Mesenchymal stem cell (in vitro differentiated cells and primary cell): Measurements from ENCODE around the gene AUTS2.

ENCODE experiments used
- DNase-seq: peaks from one replicate; pipeline ENCODE4 v3.0.0-alpha.2; 2013
- H2AFZ ChIP-seq: one replicate; pipeline ENCODE4 v1.6.1; 2013; ENCODE audit warnings: low read depth, mild to moderate bottlenecking, control low read depth, inconsistent platforms, low read length, moderate library complexity
- H2AK5ac ChIP-seq: 2 replicates; pipeline ENCODE4 v1.6.1; 2013; ENCODE audit warnings: low read length, moderate library complexity, mild to moderate bottlenecking, inconsistent platforms; ENCODE audit not compliant: severe bottlenecking
- H2BK120ac ChIP-seq: one replicate; pipeline ENCODE4 v1.6.1; 2013; ENCODE audit warnings: low read depth, mild to moderate bottlenecking, inconsistent platforms, low read length, moderate library complexity
- H2BK12ac ChIP-seq, 2 experiments: one replicate each; pipeline ENCODE4 v1.6.1; 2013; ENCODE audit warnings: inconsistent platforms in 2 of 2, low read length in 2 of 2, mild to moderate bottlenecking in 2 of 2, moderate library complexity in 2 of 2, control low read depth in 1 of 2
- H2BK15ac ChIP-seq: one replicate; pipeline ENCODE4 v1.6.1; 2013; ENCODE audit warnings: mild to moderate bottlenecking, low read depth, inconsistent platforms; ENCODE audit not compliant: poor library complexity, severe bottlenecking
- H2BK5ac ChIP-seq: 2 replicates; pipeline ENCODE4 v1.6.1; 2013; ENCODE audit warnings: low read depth, mild to moderate bottlenecking, low read length, control low read depth, inconsistent platforms; ENCODE audit not compliant: poor library complexity, severe bottlenecking
- H3K14ac ChIP-seq, 2 experiments: one replicate each; pipeline ENCODE4 v1.6.1; 2013; ENCODE audit warnings: inconsistent platforms in 2 of 2, low read length in 2 of 2, control low read depth in 1 of 2, mild to moderate bottlenecking in 1 of 2, moderate library complexity in 1 of 2
- H3K18ac ChIP-seq, 2 experiments: one replicate each; pipeline ENCODE4 v1.6.1; 2013; ENCODE audit warnings: inconsistent platforms in 2 of 2, low read length in 2 of 2, control low read depth in 1 of 2, low read depth in 1 of 2, mild to moderate bottlenecking in 1 of 2
- H3K23ac ChIP-seq, 2 experiments: one replicate each; pipeline ENCODE4 v1.6.1; 2013; ENCODE audit warnings: inconsistent platforms in 2 of 2, low read length in 2 of 2, mild to moderate bottlenecking in 2 of 2, moderate library complexity in 2 of 2, control low read depth in 1 of 2
- H3K27ac ChIP-seq: 2 replicates; pipeline ENCODE4 v1.5.1; 2013; ENCODE audit warnings: mild to moderate bottlenecking, moderate library complexity, low read length, control low read depth, inconsistent platforms; ENCODE audit not compliant: poor library complexity, severe bottlenecking
- H3K27me3 ChIP-seq, 2 experiments: 2 replicates each; pipeline versions ENCODE4 v1.6.1 to v1.7.0; 2013; ENCODE audit warnings: low read length in 2 of 2, mild to moderate bottlenecking in 2 of 2, moderate library complexity in 2 of 2, control low read depth in 1 of 2, inconsistent platforms in 1 of 2; ENCODE audit not compliant: control insufficient read depth in 1 of 2, insufficient read depth in 1 of 2
- H3K36me3 ChIP-seq, 2 experiments: 2 replicates each; pipeline versions ENCODE4 v1.6.1 to v1.7.0; 2013; ENCODE audit warnings: low read length in 2 of 2, control low read depth in 1 of 2, inconsistent platforms in 1 of 2, low read depth in 1 of 2, mild to moderate bottlenecking in 1 of 2; ENCODE audit not compliant: insufficient read depth in 2 of 2, control insufficient read depth in 1 of 2
- H3K4ac ChIP-seq, 2 experiments: one replicate each; pipeline ENCODE4 v1.6.1; 2013; ENCODE audit warnings: inconsistent platforms in 2 of 2, low read length in 2 of 2, mild to moderate bottlenecking in 2 of 2, moderate library complexity in 2 of 2, control low read depth in 1 of 2, low read depth in 1 of 2
- H3K4me1 ChIP-seq: 2 replicates; pipeline ENCODE4 v1.6.1; 2013; ENCODE audit warnings: low read depth, low read length, control low read depth; ENCODE audit not compliant: control insufficient read depth, insufficient read depth
- H3K4me2 ChIP-seq: 2 replicates; pipeline ENCODE4 v1.6.1; 2013; ENCODE audit warnings: low read length, mild to moderate bottlenecking, inconsistent platforms; ENCODE audit not compliant: poor library complexity, severe bottlenecking
- H3K4me3 ChIP-seq, 2 experiments: 2 replicates each; pipeline versions ENCODE4 v1.5.1 to v1.7.0; 2013; ENCODE audit warnings: low read length in 2 of 2, mild to moderate bottlenecking in 2 of 2, control low read depth in 1 of 2, low read depth in 1 of 2; ENCODE audit not compliant: insufficient read depth in 1 of 2
- H3K79me1 ChIP-seq: replicated peaks from 2 replicates; pipeline ENCODE4 v1.6.1; 2013; ENCODE audit warnings: mild to moderate bottlenecking, control low read depth, low read length, inconsistent platforms; ENCODE audit not compliant: poor library complexity, severe bottlenecking
- H3K9ac ChIP-seq: 2 replicates; pipeline ENCODE4 v1.7.0; 2013; ENCODE audit warnings: mild to moderate bottlenecking, low read length, moderate library complexity
- H3K9me3 ChIP-seq: 2 replicates; pipeline ENCODE4 v1.7.0; 2013; ENCODE audit warnings: mild to moderate bottlenecking, low read length; ENCODE audit not compliant: control insufficient read depth
- H4K8ac ChIP-seq: one replicate; pipeline ENCODE4 v1.6.1; 2013; ENCODE audit warnings: inconsistent platforms, mild to moderate bottlenecking, low read length, moderate library complexity
- H4K91ac ChIP-seq: one replicate; pipeline ENCODE4 v1.6.1; 2013; ENCODE audit warnings: mild to moderate bottlenecking, low read length, inconsistent platforms
- WGBS: methylation state at CpG from one replicate; pipeline ENCODE4 v1.1.7; 2013; ENCODE audit warnings: mixed read lengths; 5-methylcytosine and 5-hydroxymethylcytosine counted together

The AUTS2 gene

DNA sequence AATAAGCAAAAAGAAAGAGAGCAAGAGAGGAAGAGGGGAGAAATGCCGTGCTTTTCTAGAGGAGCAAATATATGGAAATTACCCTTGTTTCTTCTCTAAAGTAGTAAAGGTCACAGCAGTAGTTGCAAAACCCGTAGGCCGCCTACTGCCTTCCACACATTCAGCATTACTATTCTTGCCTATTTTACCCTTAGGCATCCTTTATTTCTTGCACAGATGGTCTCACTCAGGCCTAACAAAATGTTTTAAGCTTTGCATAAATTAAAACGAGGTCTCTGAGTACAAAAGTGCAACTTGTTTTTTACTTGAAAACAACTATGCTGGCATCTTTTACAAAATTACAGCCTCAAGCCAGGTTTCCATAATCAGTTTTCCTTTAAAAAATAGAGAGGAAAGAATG, 644.6 kb downstream of the AUTS2 start:
- H2BK5ac ChIP-seq: no peak overlapping the region
- no peak for DNase-seq
- WGBS: 82% methylated on average over 4 of the region's 4 CpGs
- no peaks in the 10 kb centered on the region for H3K4me1 ChIP-seq
- no peak overlapping the region for H2BK12ac ChIP-seq
- H4K91ac ChIP-seq: no peak overlapping the region
- no peak overlapping the region for H3K23ac ChIP-seq
- no peak overlapping the region for H2BK15ac ChIP-seq
- no peak overlapping the region for H2AFZ ChIP-seq
- no peaks in the 10 kb centered on the region for H3K9me3 ChIP-seq
- no peak overlapping the region for H3K9ac ChIP-seq
- no peak overlapping the region for H2AK5ac ChIP-seq
- H3K4ac ChIP-seq: no peak overlapping the region
- no peak overlapping the region for H3K14ac ChIP-seq
- H2BK120ac ChIP-seq: no peak overlapping the region
- H3K18ac ChIP-seq: no peak overlapping the region
- H3K4me2 ChIP-seq: no peak overlapping the region
- H3K79me1 ChIP-seq: no peaks in the 10 kb centered on the region
- H3K4me3 ChIP-seq: no peak overlapping the region
- no peak overlapping the region for H4K8ac ChIP-seq
- H3K27ac ChIP-seq: no peak overlapping the region
- H3K27me3 ChIP-seq: no peaks in the 10 kb centered on the region
- H3K36me3 ChIP-seq: no peaks in the 10 kb centered on the region

DNA sequence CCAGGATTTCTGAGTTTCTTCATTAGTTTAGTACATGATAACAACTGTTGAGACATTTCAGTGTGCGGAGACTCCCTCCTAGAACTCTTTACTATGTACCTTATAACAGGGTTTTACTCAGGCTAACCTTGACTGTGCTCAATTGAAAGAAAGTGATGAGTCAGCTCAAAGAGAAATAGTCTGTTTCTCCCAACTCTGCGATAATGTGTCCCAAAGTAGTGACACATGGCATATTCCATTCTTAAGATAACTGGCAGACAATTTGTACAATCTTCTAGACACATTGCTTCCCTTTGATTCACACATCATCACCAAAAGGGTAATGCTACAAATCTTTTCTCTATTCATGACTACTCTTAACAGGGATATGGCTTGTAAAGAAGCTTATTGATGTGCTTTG, 645.2 kb downstream of the AUTS2 start:
- Histone ChIP-seq H3K27me3 (no peaks in the 10 kb centered on the region), H3K9me3 (no peaks in the 10 kb centered on the region), H2AFZ (no peak overlapping the region), H3K18ac (no peak overlapping the region), H3K79me1 (no peaks in the 10 kb centered on the region), H2BK15ac (no peak overlapping the region), H3K9ac (no peak overlapping the region), H3K36me3 (no peaks in the 10 kb centered on the region), H2BK12ac (no peak overlapping the region), H3K4me2 (no peak overlapping the region), H2BK120ac (no peak overlapping the region), H3K4me1 (no peaks in the 10 kb centered on the region), H3K4me3 (no peak overlapping the region), H2BK5ac (no peak overlapping the region), H3K4ac (no peak overlapping the region), H2AK5ac (no peak overlapping the region), H3K23ac (no peak overlapping the region), H4K91ac (no peak overlapping the region), H3K14ac (no peak overlapping the region), H3K27ac (no peak overlapping the region), H4K8ac (no peak overlapping the region)
- DNase-seq: no peak
- 95% methylated on average over 2 of the region's 2 CpGs for WGBS

DNA sequence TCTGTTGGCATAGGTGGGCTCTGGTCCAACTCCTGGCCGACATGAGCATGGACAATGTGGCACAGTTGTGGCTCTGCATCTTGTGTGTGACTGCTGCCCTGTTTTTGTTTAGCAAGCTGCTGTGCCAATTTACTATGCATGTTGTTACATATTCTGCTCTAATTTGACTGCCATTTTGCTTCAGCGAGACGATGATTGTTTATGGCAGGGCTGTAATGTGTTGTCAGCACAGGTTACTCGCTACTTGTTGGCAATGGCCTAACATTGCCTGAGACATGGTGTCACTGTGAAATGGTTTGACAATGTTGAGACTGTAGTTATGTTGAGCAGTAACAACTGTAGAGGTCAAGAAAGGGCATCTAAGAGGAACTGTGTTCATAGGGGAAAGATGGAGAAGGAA, 659.6 kb downstream of the AUTS2 start:
- no peaks in the 10 kb centered on the region for H3K4me1 ChIP-seq

DNA sequence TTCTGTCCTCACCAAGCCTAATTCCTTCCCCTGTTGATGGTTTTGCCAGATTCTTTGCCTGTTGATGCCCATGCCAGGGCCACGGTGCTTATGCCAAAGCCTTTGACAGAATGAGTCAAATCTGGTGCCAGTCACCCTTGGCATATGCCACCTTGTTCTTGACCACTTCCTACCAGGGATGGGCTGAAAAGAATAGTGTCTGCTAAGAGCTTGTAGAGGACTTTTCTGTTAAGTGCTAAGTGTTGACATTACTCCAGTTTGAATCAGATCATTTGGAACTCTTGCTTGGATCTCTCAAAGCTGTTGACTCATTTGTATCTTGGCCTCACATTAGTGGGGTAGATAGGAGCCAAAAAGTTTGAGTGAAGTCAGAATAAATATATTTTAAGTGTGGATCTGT, 661.2 kb downstream of the AUTS2 start:
- DNase-seq: no peak
- Histone ChIP-seq H2BK15ac (no peak overlapping the region), H3K79me1 (no peaks in the 10 kb centered on the region), H2BK120ac (no peak overlapping the region), H3K9me3 (no peaks in the 10 kb centered on the region), H3K4me2 (no peak overlapping the region), H3K14ac (no peak overlapping the region), H3K4me3 (peak overlapping the region in 1 of 2 experiments; percentile 34), H3K23ac (no peak overlapping the region), H2BK5ac (no peak overlapping the region), H3K36me3 (no peaks in the 10 kb centered on the region), H3K27me3 (peaks cover 0 to 18% of the 10 kb centered on the region in 2 experiments), H2BK12ac (no peak overlapping the region), H3K27ac (no peak overlapping the region), H3K4ac (no peak overlapping the region), H3K9ac (no peak overlapping the region), H3K18ac (no peak overlapping the region), H4K8ac (no peak overlapping the region), H4K91ac (no peak overlapping the region), H3K4me1 (no peaks in the 10 kb centered on the region), H2AFZ (no peak overlapping the region), H2AK5ac (no peak overlapping the region)
- 100% methylated on average over 1 of the region's 1 CpG for WGBS

More for the DNA sequence above, 659.6 kb downstream of the AUTS2 start:
- Histone ChIP-seq H4K91ac (no peak overlapping the region), H2AK5ac (no peak overlapping the region), H3K27ac (no peak overlapping the region), H3K36me3 (no peaks in the 10 kb centered on the region), H3K27me3 (peaks cover 0 to 10% of the 10 kb centered on the region in 2 experiments), H3K23ac (no peak overlapping the region), H3K18ac (no peak overlapping the region), H3K4me2 (no peak overlapping the region), H3K4ac (no peak overlapping the region), H2BK12ac (no peak overlapping the region), H2BK15ac (no peak overlapping the region), H3K9ac (no peak overlapping the region), H3K9me3 (no peaks in the 10 kb centered on the region), H2AFZ (no peak overlapping the region), H3K4me3 (no peak overlapping the region), H3K79me1 (no peaks in the 10 kb centered on the region), H2BK120ac (no peak overlapping the region), H4K8ac (no peak overlapping the region), H2BK5ac (no peak overlapping the region), H3K14ac (no peak overlapping the region)
- DNase-seq: no peak
- WGBS: 91% methylated on average over 4 of the region's 4 CpGs
